ENCODE data around the gene POU2F3. TPM values are rescaled to one million over a fixed set of nuclear protein-coding genes. Genes with fewer than 3 reads are reported as not detected.

POU2F3 gene
- polyA plus RNA-seq, 1 donor (not counting 4 experiments of a cell fraction or from before 2014, with no cell fraction given) = 0.96 TPM

GRCh38 chr11:120254788-120255518 lies 15.0 kb downstream of the POU2F3 start:
- dilution Hi-C loops (cut with MboI; ENCODE audit: extremely low pct_ligation_motif_present, low sequenced_read_pairs) = no loop called here
- Histone ChIP-seq H3K4me1 (ENCODE audit: control insufficient read depth, extremely low read depth, insufficient read depth, low read length) (no peaks in the 10 kb centered on the region), H3K4me2 (ENCODE audit: control insufficient read depth, extremely low read depth, insufficient read depth, low read depth, low read length) (no peak overlapping the region), H3K79me2 (ENCODE audit: control insufficient read depth, insufficient read depth, low read length) (no peaks in the 10 kb centered on the region), H2AFZ (ENCODE audit: control insufficient read depth, low read length) (no peak overlapping the region), H3K9me1 (ENCODE audit: control insufficient read depth, extremely low read depth, insufficient read depth, low read length) (no peaks in the 10 kb centered on the region), H3K9ac (ENCODE audit: control insufficient read depth, extremely low read depth, insufficient read depth, low read length) (no peak overlapping the region), H4K20me1 (ENCODE audit: control insufficient read depth, extremely low read depth, insufficient read depth, low read length) (no peaks in the 10 kb centered on the region), H3K4me3 (ENCODE audit: control insufficient read depth in 2 of 3, extremely low read depth in 1 of 3, insufficient read depth in 2 of 3, low read depth in 1 of 3, low read length in 3 of 3) (no peak overlapping the region), H3K9me3 (ENCODE audit: control insufficient read depth, low read depth, low read length) (no peaks in the 10 kb centered on the region), H3K36me3 (ENCODE audit: control insufficient read depth in 2 of 2, extremely low read depth in 1 of 2, insufficient read depth in 2 of 2, low read length in 2 of 2) (no peaks in the 10 kb centered on the region), H3K27ac (ENCODE audit: control insufficient read depth, insufficient read depth, low read length) (no peak overlapping the region), H3K27me3 (ENCODE audit: control insufficient read depth, extremely low read depth, insufficient read depth, low read length) (peaks cover 62% of the 10 kb centered on the region)
- no peak for DNase-seq (ENCODE audit: low read depth, low spot score)
- TF ChIP-seq CTCF (optimal IDR thresholded peaks at IDR 0.05 in 1 of 3, IDR thresholded peaks at IDR 0.05 in 1 of 3, conservative IDR thresholded peaks at IDR 0.05 in 1 of 3; ENCODE audit: extremely low read depth in 1 of 3, insufficient read depth in 2 of 3, low read length in 3 of 3) (no peak), EZH2 (IDR thresholded peaks at IDR 0.05; ENCODE audit: low read length) (no peak)
- FAIRE-seq = no peak

GRCh38 chr11:120255519-120255866 lies 15.6 kb downstream of the POU2F3 start:
- H3K79me2 ChIP-seq (ENCODE audit: control insufficient read depth, insufficient read depth, low read length) = no peaks in the 10 kb centered on the region
- FAIRE-seq = no peak
- TF ChIP-seq CTCF (optimal IDR thresholded peaks at IDR 0.05 in 1 of 3, IDR thresholded peaks at IDR 0.05 in 1 of 3, conservative IDR thresholded peaks at IDR 0.05 in 1 of 3; ENCODE audit: extremely low read depth in 1 of 3, insufficient read depth in 2 of 3, low read length in 3 of 3) (no peak), EZH2 (IDR thresholded peaks at IDR 0.05; ENCODE audit: low read length) (no peak)

More at GRCh38 chr11:120255519-120255866, 15.6 kb downstream of the POU2F3 start:
- dilution Hi-C loops (cut with MboI; ENCODE audit: extremely low pct_ligation_motif_present, low sequenced_read_pairs) = no loop called here
- Histone ChIP-seq H2AFZ (ENCODE audit: control insufficient read depth, low read length) (no peak overlapping the region), H4K20me1 (ENCODE audit: control insufficient read depth, extremely low read depth, insufficient read depth, low read length) (no peaks in the 10 kb centered on the region), H3K36me3 (ENCODE audit: control insufficient read depth in 2 of 2, extremely low read depth in 1 of 2, insufficient read depth in 2 of 2, low read length in 2 of 2) (no peaks in the 10 kb centered on the region), H3K27ac (ENCODE audit: control insufficient read depth, insufficient read depth, low read length) (no peak overlapping the region), H3K9ac (ENCODE audit: control insufficient read depth, extremely low read depth, insufficient read depth, low read length) (no peak overlapping the region), H3K4me2 (ENCODE audit: control insufficient read depth, extremely low read depth, insufficient read depth, low read depth, low read length) (no peak overlapping the region), H3K9me1 (ENCODE audit: control insufficient read depth, extremely low read depth, insufficient read depth, low read length) (no peaks in the 10 kb centered on the region), H3K4me3 (ENCODE audit: control insufficient read depth in 2 of 3, extremely low read depth in 1 of 3, insufficient read depth in 2 of 3, low read depth in 1 of 3, low read length in 3 of 3) (no peak overlapping the region), H3K4me1 (ENCODE audit: control insufficient read depth, extremely low read depth, insufficient read depth, low read length) (no peaks in the 10 kb centered on the region), H3K9me3 (ENCODE audit: control insufficient read depth, low read depth, low read length) (no peaks in the 10 kb centered on the region), H3K27me3 (ENCODE audit: control insufficient read depth, extremely low read depth, insufficient read depth, low read length) (peaks cover 62% of the 10 kb centered on the region)
- no peak for DNase-seq (ENCODE audit: low read depth, low spot score)

Data from keratinocyte (primary cell).